ENCODE measurements around the gene ZCCHC3. TPM values are rescaled to one million over a fixed set of nuclear protein-coding genes. Genes with fewer than 3 reads are reported as not detected.

Gene ZCCHC3
- total and polyA plus RNA-seq, 2 experiments from 2014 or later = 26.5 to 66.3 TPM

GRCh38 chr20:271069-271468 lies 26.3 kb upstream of the ZCCHC3 start (continued):
- TF ChIP-seq ZNF462 (CRISPR knock-in tag; IDR thresholded peaks at IDR 0.05) = no peak
- no peak for TF ChIP-seq NANOG (IDR thresholded peaks at IDR 0.05; ENCODE audit: borderline replicate concordance)
- TF ChIP-seq JUNB (IDR thresholded peaks at IDR 0.05; ENCODE audit: unreplicated experiment) = no peak

- no peak overlapping the region for H3K4me3 Mint-ChIP-seq
- 0 out of 2 replicates have a peak, but pooled peaks cover 1% of the 10 kb centered on the region for H3K4me1 ChIP-seq (ENCODE audit: insufficient read depth)
- H3K9me3 Mint-ChIP-seq = peaks cover 2% of the 10 kb centered on the region; the same call in 1 of the 3 replicates
- H3K36me3 ChIP-seq (ENCODE audit: insufficient read depth) = no peaks in the 10 kb centered on the region
- no peak overlapping the region for H3K27ac Mint-ChIP-seq
- no peak overlapping the region for H2AFZ ChIP-seq
- DNase-seq (ENCODE audit: low spot score) (no peak), ATAC-seq (no peak)
- no peak overlapping the region for H3K4me3 ChIP-seq
- H3K36me3 Mint-ChIP-seq (ENCODE audit: low read depth) = peaks cover 23% of the 10 kb centered on the region
- H3K4me1 Mint-ChIP-seq = peaks cover 4% of the 10 kb centered on the region
- H3F3A ChIP-seq (replicated peaks; ENCODE audit: low read depth) = no peaks in the 10 kb centered on the region
- H3K27me3 Mint-ChIP-seq (ENCODE audit: insufficient read depth, low read depth, poor library complexity) = peaks cover 16% of the 10 kb centered on the region
- H3K27ac ChIP-seq (ENCODE audit: low read depth) = no peak overlapping the region
- no peaks in the 10 kb centered on the region for H3K9me2 ChIP-seq (ENCODE audit: insufficient read depth)
- H3K4me2 ChIP-seq = no peak overlapping the region
- no peaks in the 10 kb centered on the region for H3K79me2 ChIP-seq (replicated peaks; ENCODE audit: insufficient read depth)
- peaks cover 10% of the 10 kb centered on the region for H3K27me3 ChIP-seq (ENCODE audit: insufficient read depth)
- peaks cover 8% of the 10 kb centered on the region for H4K20me1 ChIP-seq (replicated peaks; ENCODE audit: insufficient read depth)
- no peak for TF ChIP-seq NANOG (IDR thresholded peaks at IDR 0.05; ENCODE audit: borderline replicate concordance)
- TF ChIP-seq EZH2phosphoT487 (IDR thresholded peaks at IDR 0.05; ENCODE audit: unreplicated experiment) = no peak
- TF ChIP-seq ZNF331 (CRISPR knock-in tag; IDR thresholded peaks at IDR 0.05; ENCODE audit: low read depth) = no peak
- no peak for TF ChIP-seq EZH2 (IDR thresholded peaks at IDR 0.05; ENCODE audit: low read depth, unreplicated experiment)
- TF ChIP-seq POLR2AphosphoS5 (IDR thresholded peaks at IDR 0.05; ENCODE audit: low read depth) = no peak
- no peak for TF ChIP-seq CTCF (conservative IDR thresholded peaks at IDR 0.05; ENCODE audit: low read depth in 2 of 2)
- TF ChIP-seq ZNF114 (CRISPR knock-in tag; IDR thresholded peaks at IDR 0.05) = no peak
- TF ChIP-seq REST (IDR thresholded peaks at IDR 0.05; ENCODE audit: unreplicated experiment) = no peak
- TF ChIP-seq JUNB (IDR thresholded peaks at IDR 0.05; ENCODE audit: unreplicated experiment) = no peak
- TF ChIP-seq ETS1 (IDR thresholded peaks at IDR 0.05) = no peak
- TF ChIP-seq CREB1 (CRISPR knock-in tag; IDR thresholded peaks at IDR 0.05; ENCODE audit: low read depth) = no peak
Measured at GRCh38 chr20:271528-271927, 25.8 kb upstream of the ZCCHC3 start.

Measured in GM23338 (cell line).